Astrocyte (in vitro differentiated cells and primary cell): ENCODE results near the gene CELF2. TPM values are rescaled to one million over a fixed set of nuclear protein-coding genes. Genes with fewer than 3 reads are reported as not detected.

Source experiments
- DNase-seq: peaks from one replicate; pipeline ENCODE4 v3.0.0-alpha.2; 2010; ENCODE audit warnings: low read depth
- FAIRE-seq: peaks from 2 replicates; lab custom pipeline; 2011; peaks lifted over from hg19 to GRCh38; lab: Jason Lieb, UNC
- H2AFZ ChIP-seq: 2 replicates; pipeline ENCODE4 v1.6.0; 2012; ENCODE audit warnings: low read depth, low read length, inconsistent platforms
- H3K27ac ChIP-seq: 2 replicates; pipeline ENCODE4 v1.5.1; 2011; ENCODE audit warnings: low read depth, low read length, inconsistent platforms
- H3K27me3 ChIP-seq: 2 replicates; pipeline ENCODE4 v1.6.0; 2011; ENCODE audit warnings: low read length, inconsistent platforms; ENCODE audit not compliant: insufficient read depth
- H3K36me3 ChIP-seq: 2 replicates; pipeline ENCODE4 v1.5.1; 2011; ENCODE audit warnings: low read length, inconsistent platforms; ENCODE audit not compliant: insufficient read depth
- H3K4me1 ChIP-seq: 2 replicates; pipeline ENCODE4 v1.5.1; 2011; ENCODE audit warnings: low read length, inconsistent platforms; ENCODE audit not compliant: insufficient read depth
- H3K4me2 ChIP-seq: 2 replicates; pipeline ENCODE4 v1.6.0; 2012; ENCODE audit warnings: low read length, inconsistent platforms
- H3K4me3 ChIP-seq: 2 replicates; pipeline ENCODE4 v1.5.1; 2011; ENCODE audit warnings: low read depth, mild to moderate bottlenecking, low read length, inconsistent platforms; ENCODE audit not compliant: insufficient read depth
- H3K79me2 ChIP-seq: 2 replicates; pipeline ENCODE4 v1.6.0; 2012; ENCODE audit warnings: mild to moderate bottlenecking, low read length, inconsistent platforms; ENCODE audit not compliant: insufficient read depth
- H3K9ac ChIP-seq: 2 replicates; pipeline ENCODE4 v1.6.0; 2012; ENCODE audit warnings: mild to moderate bottlenecking, low read length, inconsistent platforms
- H3K9me3 ChIP-seq: 2 replicates; pipeline ENCODE4 v1.5.1; 2012; ENCODE audit warnings: low read depth, mild to moderate bottlenecking, low read length, inconsistent platforms; ENCODE audit not compliant: insufficient read depth
- H4K20me1 ChIP-seq: 2 replicates; pipeline ENCODE4 v1.6.0; 2012; ENCODE audit warnings: low read length, inconsistent platforms; ENCODE audit not compliant: insufficient read depth
- H3K27ac Mint-ChIP-seq: one replicate; pipeline ENCODE4 v1.8.0; 2021; ENCODE audit warnings: mild to moderate bottlenecking, mixed read lengths; ENCODE audit not compliant: unreplicated experiment
- H3K27me3 Mint-ChIP-seq: one replicate; pipeline ENCODE4 v1.8.0; 2021; ENCODE audit warnings: low read depth, mixed read lengths; ENCODE audit not compliant: unreplicated experiment
- H3K36me3 Mint-ChIP-seq: one replicate; pipeline ENCODE4 v1.8.0; 2021; ENCODE audit warnings: low read depth, mixed read lengths; ENCODE audit not compliant: unreplicated experiment
- H3K4me1 Mint-ChIP-seq: one replicate; pipeline ENCODE4 v1.8.0; 2021; ENCODE audit warnings: low read depth, mixed read lengths; ENCODE audit not compliant: unreplicated experiment
- H3K4me3 Mint-ChIP-seq: one replicate; pipeline ENCODE4 v1.8.0; 2021; ENCODE audit warnings: mild to moderate bottlenecking, moderate library complexity, mixed read lengths; ENCODE audit not compliant: unreplicated experiment
- H3K9me3 Mint-ChIP-seq: one replicate; pipeline ENCODE4 v1.8.0; 2021; ENCODE audit warnings: mild to moderate bottlenecking, mixed read lengths; ENCODE audit not compliant: unreplicated experiment
- EZH2 ChIP-seq: IDR thresholded peaks from 2 replicates; pipeline ENCODE4 v1.6.1; 2012; ENCODE audit warnings: mild to moderate bottlenecking, low read length, inconsistent platforms; ENCODE audit not compliant: insufficient read depth
- total RNA-seq: library from RNA; stranded (reverse); gene quantifications from 2 replicates; pipeline ENCODE4 v1.2.1, GENCODE V29; 2021
- TF ChIP-seq, protein P1 (sequence below): IDR thresholded peaks from 2 replicates; pipeline ENCODE4 v1.5.1; 2011; ENCODE audit warnings: low read depth, mild to moderate bottlenecking, inconsistent platforms, low read length, moderate library complexity; ENCODE audit not compliant: insufficient read depth

CELF2 gene
- total RNA-seq, 1 donor from 2014 or later, result 76.1 TPM

DNA sequence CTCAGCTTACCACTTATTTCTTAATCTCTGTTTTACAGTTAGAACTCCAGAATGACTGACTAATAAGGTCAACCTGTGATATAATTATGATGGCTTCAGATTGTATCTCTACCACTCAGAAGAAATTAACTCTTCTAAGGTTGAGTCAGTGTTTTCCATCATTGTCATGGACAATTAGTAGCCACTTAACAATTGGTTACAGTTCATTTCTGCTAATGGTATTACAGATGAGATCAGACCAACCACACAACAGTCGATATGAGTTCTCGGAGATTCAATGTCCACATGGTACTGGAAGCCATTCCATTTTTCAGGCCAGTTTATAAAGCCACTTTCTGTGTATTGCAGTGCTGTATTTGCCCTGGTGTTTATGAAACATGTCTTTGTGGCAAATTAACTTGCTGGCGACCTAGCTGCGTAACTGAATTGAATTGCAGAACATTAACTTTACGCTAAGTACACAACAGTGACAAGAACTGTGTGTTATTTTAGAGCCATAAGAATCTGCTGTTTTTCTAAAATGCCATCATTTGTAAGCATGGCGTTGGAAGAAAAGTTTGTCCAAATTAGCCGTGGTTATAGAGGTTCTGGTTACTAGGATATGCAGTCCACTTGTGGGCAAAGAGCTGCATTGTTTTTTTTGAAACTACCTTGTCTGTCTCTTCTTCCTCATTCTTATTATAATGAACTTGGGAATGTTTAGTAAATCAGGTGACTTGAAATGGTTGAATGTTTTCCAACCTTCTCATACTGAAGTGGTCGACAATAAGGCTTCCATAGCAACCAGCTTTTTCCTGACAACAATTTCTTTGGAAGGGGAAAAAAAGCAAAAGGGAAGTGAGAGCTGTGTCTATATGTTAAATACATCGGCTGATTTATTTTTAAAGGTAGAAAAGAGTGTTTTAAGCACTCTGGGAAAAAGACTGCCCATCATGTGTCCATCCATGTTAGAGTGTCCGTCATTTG is 76.4 kb downstream of the CELF2 start:
- Histone ChIP-seq H3K9ac (no peak overlapping the region), H3K79me2 (no peaks in the 10 kb centered on the region), H3K9me3 (peaks cover 6% of the 10 kb centered on the region), H3K27me3 (no peaks in the 10 kb centered on the region), H3K4me1 (no peaks in the 10 kb centered on the region), H4K20me1 (no peaks in the 10 kb centered on the region), H2AFZ (no peak overlapping the region), H3K27ac (no peak overlapping the region), H3K4me2 (no peak overlapping the region), H3K4me3 (no peak overlapping the region), H3K36me3 (no peaks in the 10 kb centered on the region)
- H3K27ac Mint-ChIP-seq, result no peak overlapping the region
- DNase-seq, result no peak
- no peak for TF ChIP-seq EZH2
- TF ChIP-seq, protein P1, sequence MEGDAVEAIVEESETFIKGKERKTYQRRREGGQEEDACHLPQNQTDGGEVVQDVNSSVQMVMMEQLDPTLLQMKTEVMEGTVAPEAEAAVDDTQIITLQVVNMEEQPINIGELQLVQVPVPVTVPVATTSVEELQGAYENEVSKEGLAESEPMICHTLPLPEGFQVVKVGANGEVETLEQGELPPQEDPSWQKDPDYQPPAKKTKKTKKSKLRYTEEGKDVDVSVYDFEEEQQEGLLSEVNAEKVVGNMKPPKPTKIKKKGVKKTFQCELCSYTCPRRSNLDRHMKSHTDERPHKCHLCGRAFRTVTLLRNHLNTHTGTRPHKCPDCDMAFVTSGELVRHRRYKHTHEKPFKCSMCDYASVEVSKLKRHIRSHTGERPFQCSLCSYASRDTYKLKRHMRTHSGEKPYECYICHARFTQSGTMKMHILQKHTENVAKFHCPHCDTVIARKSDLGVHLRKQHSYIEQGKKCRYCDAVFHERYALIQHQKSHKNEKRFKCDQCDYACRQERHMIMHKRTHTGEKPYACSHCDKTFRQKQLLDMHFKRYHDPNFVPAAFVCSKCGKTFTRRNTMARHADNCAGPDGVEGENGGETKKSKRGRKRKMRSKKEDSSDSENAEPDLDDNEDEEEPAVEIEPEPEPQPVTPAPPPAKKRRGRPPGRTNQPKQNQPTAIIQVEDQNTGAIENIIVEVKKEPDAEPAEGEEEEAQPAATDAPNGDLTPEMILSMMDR, result no peak
- H3K9me3 Mint-ChIP-seq, result no peaks in the 10 kb centered on the region
- FAIRE-seq, result no peak
- H3K36me3 Mint-ChIP-seq, result no peaks in the 10 kb centered on the region
- no peak overlapping the region for H3K4me3 Mint-ChIP-seq
- peaks cover 11% of the 10 kb centered on the region for H3K4me1 Mint-ChIP-seq
- H3K27me3 Mint-ChIP-seq, result no peaks in the 10 kb centered on the region

DNA sequence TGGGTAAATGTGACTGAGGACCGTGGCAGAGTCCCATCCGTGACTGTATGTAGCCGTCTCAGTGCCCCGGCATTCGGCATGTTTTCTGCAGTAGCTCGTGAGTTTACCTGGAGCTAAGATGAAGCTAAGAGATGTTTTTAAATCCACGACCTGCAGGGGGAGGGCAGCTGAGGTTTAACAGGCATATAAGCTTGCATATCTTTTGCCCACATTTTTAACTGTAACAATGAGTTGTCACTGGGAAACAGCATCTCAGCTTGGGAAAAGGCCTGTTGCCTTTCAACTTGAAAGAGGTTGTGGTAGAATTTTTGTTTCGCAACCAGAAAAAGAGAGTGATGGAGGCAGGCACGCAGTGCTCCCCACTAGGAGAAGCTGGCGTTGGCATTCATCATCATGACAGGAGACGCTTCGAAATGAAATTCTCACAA is 77.7 kb downstream of the CELF2 start:
- Histone ChIP-seq H3K27me3 (no peaks in the 10 kb centered on the region), H3K4me1 (no peaks in the 10 kb centered on the region), H4K20me1 (no peaks in the 10 kb centered on the region), H2AFZ (no peak overlapping the region), H3K27ac (no peak overlapping the region), H3K79me2 (no peaks in the 10 kb centered on the region), H3K4me2 (no peak overlapping the region), H3K9ac (no peak overlapping the region), H3K4me3 (no peak overlapping the region), H3K36me3 (no peaks in the 10 kb centered on the region), H3K9me3 (peaks cover 6% of the 10 kb centered on the region)
- DNase-seq, result no peak
- H3K4me1 Mint-ChIP-seq, result peaks cover 11% of the 10 kb centered on the region
- H3K4me3 Mint-ChIP-seq, result no peak overlapping the region
- no peak overlapping the region for H3K27ac Mint-ChIP-seq
- H3K9me3 Mint-ChIP-seq, result no peaks in the 10 kb centered on the region
- FAIRE-seq, result no peak
- H3K27me3 Mint-ChIP-seq, result no peaks in the 10 kb centered on the region
- no peak for TF ChIP-seq EZH2
- TF ChIP-seq, protein P1, result no peak
- H3K36me3 Mint-ChIP-seq, result no peaks in the 10 kb centered on the region

DNA sequence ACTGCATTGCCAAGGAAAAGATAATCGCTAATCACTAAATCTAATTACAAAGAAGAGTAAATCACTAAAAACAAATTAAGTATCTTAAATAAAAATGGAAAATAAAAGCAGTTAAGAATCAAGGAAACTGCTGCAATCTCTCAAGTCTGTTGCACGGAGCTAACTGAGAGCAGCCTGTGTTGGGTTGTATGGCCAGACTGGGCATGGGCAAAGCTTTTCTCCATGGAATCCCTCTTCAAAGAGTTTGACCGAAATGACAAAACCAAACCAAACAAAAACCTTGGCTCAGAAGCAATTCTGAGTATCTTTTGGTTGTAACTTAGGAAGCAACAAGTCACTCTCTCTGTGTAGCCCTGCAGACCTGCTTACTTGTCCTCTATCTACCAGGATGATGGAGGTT is 78.8 kb downstream of the CELF2 start:
- Histone ChIP-seq H3K4me2 (no peak overlapping the region), H3K27ac (no peak overlapping the region), H4K20me1 (no peaks in the 10 kb centered on the region), H3K27me3 (no peaks in the 10 kb centered on the region), H3K9me3 (peaks cover 6% of the 10 kb centered on the region), H3K36me3 (no peaks in the 10 kb centered on the region), H3K79me2 (no peaks in the 10 kb centered on the region), H3K4me1 (no peaks in the 10 kb centered on the region), H2AFZ (no peak overlapping the region), H3K4me3 (no peak overlapping the region), H3K9ac (no peak overlapping the region)
- DNase-seq, result no peak
- TF ChIP-seq, protein P1, result no peak
- TF ChIP-seq EZH2, result no peak
- Mint-ChIP-seq H3K9me3 (no peaks in the 10 kb centered on the region), H3K4me1 (peaks cover 11% of the 10 kb centered on the region), H3K4me3 (no peak overlapping the region), H3K27ac (no peak overlapping the region), H3K27me3 (no peaks in the 10 kb centered on the region), H3K36me3 (no peaks in the 10 kb centered on the region)
- FAIRE-seq, result no peak
